C4-2B (cell line): Measurements from ENCODE around the gene SVOPL.

Experiments
- H3K27ac ChIP-seq: fragments of 450-650 bp; 2 replicates; pipeline ENCODE4 v1.5.1; 2017
- ZFX ChIP-seq: fragments of 450-650 bp; IDR thresholded peaks from 2 replicates; pipeline ENCODE4 v1.6.1; 2017
- TF ChIP-seq, protein P1 (sequence below): fragments of 450-650 bp; conservative IDR thresholded peaks from 2 replicates; pipeline ENCODE4 v1.5.1; 2017; ENCODE audit warnings: mild to moderate bottlenecking

SVOPL gene

DNA sequence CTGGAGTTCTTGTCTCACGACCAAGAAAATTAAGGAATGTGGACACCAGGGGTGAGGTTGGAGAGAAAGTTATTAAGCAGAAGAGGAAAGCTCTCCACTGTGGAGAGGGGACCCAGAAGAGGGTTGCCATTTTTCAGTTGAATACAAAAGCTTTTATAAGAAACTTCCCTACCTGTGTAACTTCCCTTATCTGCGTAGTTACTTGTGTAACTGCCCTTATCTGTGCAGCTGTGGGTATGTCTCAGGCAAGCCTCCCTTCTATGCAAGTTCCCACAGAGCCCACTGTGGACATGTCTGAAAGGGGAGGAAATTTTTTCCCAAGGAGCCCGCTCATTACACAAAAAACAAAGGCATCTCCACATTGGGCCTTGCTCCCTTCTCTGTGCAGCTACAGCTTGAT is 94.9 kb downstream of the SVOPL start:
- H3K27ac ChIP-seq = no peak overlapping the region
- TF ChIP-seq, protein P1, sequence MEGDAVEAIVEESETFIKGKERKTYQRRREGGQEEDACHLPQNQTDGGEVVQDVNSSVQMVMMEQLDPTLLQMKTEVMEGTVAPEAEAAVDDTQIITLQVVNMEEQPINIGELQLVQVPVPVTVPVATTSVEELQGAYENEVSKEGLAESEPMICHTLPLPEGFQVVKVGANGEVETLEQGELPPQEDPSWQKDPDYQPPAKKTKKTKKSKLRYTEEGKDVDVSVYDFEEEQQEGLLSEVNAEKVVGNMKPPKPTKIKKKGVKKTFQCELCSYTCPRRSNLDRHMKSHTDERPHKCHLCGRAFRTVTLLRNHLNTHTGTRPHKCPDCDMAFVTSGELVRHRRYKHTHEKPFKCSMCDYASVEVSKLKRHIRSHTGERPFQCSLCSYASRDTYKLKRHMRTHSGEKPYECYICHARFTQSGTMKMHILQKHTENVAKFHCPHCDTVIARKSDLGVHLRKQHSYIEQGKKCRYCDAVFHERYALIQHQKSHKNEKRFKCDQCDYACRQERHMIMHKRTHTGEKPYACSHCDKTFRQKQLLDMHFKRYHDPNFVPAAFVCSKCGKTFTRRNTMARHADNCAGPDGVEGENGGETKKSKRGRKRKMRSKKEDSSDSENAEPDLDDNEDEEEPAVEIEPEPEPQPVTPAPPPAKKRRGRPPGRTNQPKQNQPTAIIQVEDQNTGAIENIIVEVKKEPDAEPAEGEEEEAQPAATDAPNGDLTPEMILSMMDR = no peak
- TF ChIP-seq ZFX = no peak

DNA sequence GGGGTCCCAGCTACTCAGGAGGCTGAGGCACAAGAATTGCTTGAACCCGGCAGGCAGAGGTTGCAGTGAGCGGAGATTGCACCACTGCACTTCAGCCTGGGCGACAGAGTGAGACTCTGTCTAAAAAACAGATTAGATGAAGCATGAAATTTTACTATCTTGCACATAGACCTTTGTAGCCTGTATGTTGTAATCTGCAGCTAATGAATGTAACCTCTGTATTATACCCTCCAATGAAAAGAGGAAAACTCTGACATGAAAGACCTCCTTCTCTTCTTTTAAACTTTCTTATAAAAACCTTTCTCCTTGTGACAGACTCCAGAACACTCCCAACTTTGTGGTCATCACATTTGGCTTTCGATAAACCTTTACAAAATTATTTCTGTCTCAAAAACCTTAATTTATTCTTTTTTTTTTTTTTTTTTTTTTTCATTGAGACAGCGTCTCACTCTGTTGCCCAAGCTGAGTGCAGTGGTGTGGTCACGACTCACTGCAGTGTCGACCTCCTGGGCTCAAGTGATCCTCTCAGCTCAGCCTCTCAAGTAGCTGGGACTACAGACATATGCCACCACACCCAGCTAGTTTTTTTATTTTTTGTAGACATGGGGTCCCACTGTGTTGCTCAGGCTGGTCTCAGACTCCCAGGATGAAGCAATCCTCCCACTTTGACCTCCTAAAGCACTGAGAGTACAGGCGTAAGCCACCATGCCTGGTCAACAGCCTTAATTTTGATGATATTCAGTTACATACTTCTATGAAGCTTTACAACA is 97.4 kb downstream of the SVOPL start:
- TF ChIP-seq, protein P1 = no peak
- no peak overlapping the region for H3K27ac ChIP-seq

DNA sequence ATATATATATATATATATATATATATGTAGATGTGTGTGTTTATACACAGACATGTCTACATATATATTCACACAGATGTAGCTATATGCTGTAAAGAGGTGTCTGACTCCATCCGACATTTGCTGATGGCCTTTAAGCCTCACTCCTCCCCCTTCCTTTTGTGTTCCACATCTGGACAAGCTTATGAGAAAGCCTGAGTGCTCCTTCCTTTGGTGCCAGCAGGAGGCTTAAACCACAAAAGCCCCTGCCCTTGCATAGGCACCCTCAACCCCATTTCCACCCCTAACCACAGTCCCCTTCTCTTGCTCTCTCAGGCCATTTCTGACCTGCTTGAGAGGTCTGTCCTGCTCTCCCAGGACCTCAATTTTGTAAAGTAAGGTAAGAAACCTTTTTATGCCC is 98.7 kb downstream of the SVOPL start:
- no peak overlapping the region for H3K27ac ChIP-seq
- no peak for TF ChIP-seq ZFX
- TF ChIP-seq, protein P1 = no peak

DNA sequence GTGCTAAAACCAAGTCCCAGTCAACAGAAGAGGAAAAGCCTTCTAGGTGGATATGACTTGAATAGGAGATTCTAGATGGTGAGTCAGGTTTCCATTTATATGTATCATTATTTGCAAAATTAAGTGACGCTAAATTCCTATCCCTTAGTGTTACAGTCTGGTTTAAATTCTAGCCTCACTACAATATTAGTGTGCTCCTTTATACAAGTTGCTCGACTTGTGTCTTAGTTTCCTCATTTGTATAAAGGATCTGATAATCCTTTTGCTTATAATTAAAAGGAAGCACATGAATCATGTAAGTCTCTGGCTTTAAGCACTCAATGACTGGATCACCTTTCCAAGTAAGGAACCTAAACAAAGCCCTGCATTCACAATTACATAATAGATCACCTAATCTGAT is 105.7 kb downstream of the SVOPL start:
- H3K27ac ChIP-seq = no peak overlapping the region
- TF ChIP-seq, protein P1 = no peak
- no peak for TF ChIP-seq ZFX

DNA sequence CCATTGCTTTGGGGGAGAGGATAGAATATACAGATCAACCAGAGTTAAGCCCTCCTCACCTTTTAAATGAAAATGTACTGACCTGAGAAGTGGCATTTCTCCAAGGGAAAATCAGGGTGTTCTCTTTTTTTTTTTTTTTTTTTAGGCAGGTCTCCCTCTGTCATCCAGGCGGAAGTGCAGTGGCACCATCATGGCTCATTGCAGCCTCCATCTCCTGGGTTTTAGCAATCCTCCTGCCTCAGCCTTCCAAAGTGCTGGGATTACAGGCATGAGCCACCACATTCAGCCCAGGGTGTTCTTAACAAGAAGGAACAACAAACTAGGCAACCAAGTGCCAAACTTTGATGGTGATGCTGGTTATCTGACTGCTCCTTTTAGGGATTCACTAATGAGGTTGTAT is 111.0 kb downstream of the SVOPL start:
- H3K27ac ChIP-seq = no peak overlapping the region
- TF ChIP-seq ZFX = no peak
- TF ChIP-seq, protein P1 = no peak

DNA sequence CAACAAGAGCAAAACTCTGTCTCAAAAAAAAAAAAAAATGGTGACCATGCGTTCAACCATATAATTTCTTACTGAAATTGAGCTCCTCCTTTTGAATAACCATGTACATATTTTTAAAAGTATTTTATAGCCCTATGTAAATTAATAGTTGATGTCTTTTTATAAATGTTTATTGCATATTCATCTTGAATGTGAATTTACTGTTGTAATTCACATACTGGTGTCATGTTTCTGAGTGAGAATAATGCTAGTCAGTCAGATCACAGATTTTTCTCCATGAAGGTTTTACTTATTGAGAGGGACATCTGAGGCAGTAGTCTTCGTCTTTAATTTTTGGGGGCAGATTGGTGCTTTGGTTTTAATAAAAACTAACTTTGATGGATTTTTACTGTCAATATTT is 112.2 kb downstream of the SVOPL start:
- TF ChIP-seq ZFX = no peak
- TF ChIP-seq, protein P1 = no peak

GRCh38 chr7:138587485-138587884 is 113.7 kb downstream of the SVOPL start:
- TF ChIP-seq ZFX = no peak
- TF ChIP-seq, protein P1 = no peak
- H3K27ac ChIP-seq = no peak overlapping the region

More for the DNA sequence above, 112.2 kb downstream of the SVOPL start:
- H3K27ac ChIP-seq = no peak overlapping the region
